ENCODE measurements around the gene REXO4. TPM values are rescaled to one million over a fixed set of nuclear protein-coding genes. Genes with fewer than 3 reads are reported as not detected.

REXO4 gene
- total and polyA plus RNA-seq, 4 donors, result 7.4 to 12.1 (median 9.1) TPM

GRCh38 chr9:133371261-133371711 is 46.5 kb downstream of the REXO4 start:
- Histone ChIP-seq H3K9ac (ENCODE audit: low read depth in 1 of 2, low read length in 2 of 2) (no peak overlapping the region), H3K4me1 (ENCODE audit: control insufficient read depth in 4 of 4, insufficient read depth in 4 of 4, low read length in 3 of 4) (peaks cover 28 to 75% (median 65%) of the 10 kb centered on the region in 4 donors), H3K27me3 (ENCODE audit: control insufficient read depth in 4 of 4, insufficient read depth in 4 of 4, low read length in 3 of 4) (no peaks in the 10 kb centered on the region), H3K9me3 (ENCODE audit: control insufficient read depth in 4 of 4, low read length in 3 of 4) (no peaks in the 10 kb centered on the region), H3K27ac (ENCODE audit: low read depth in 1 of 2, low read length in 2 of 2) (peak overlapping the region; percentile 51 to 62), H3K4me3 (ENCODE audit: low read depth in 1 of 3, low read length in 3 of 3) (no peak overlapping the region), H3K36me3 (ENCODE audit: control insufficient read depth in 4 of 4, insufficient read depth in 3 of 4, low read depth in 1 of 4, low read length in 3 of 4) (peaks cover 4 to 19% (median 11%) of the 10 kb centered on the region in 4 donors)
- TF ChIP-seq RAD21 (IDR thresholded peaks at IDR 0.05), result no peak
- no peak for TF ChIP-seq GABPA (IDR thresholded peaks at IDR 0.05 in 1 of 2, conservative IDR thresholded peaks at IDR 0.05 in 1 of 2)
- 67% methylated on average over 12 of the region's 12 CpGs for WGBS
- no peak for DNase-seq (ENCODE audit: low spot score)

GRCh38 chr9:133370685-133371084 is 47.1 kb downstream of the REXO4 start:
- H3K36me3 ChIP-seq (ENCODE audit: control insufficient read depth in 4 of 4, insufficient read depth in 3 of 4, low read depth in 1 of 4, low read length in 3 of 4), result peaks cover 4 to 25% (median 17%) of the 10 kb centered on the region in 4 donors
- TF ChIP-seq, protein P1, sequence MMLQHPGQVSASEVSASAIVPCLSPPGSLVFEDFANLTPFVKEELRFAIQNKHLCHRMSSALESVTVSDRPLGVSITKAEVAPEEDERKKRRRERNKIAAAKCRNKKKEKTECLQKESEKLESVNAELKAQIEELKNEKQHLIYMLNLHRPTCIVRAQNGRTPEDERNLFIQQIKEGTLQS (IDR thresholded peaks at IDR 0.05), result no peak
- TF ChIP-seq, protein P2, sequence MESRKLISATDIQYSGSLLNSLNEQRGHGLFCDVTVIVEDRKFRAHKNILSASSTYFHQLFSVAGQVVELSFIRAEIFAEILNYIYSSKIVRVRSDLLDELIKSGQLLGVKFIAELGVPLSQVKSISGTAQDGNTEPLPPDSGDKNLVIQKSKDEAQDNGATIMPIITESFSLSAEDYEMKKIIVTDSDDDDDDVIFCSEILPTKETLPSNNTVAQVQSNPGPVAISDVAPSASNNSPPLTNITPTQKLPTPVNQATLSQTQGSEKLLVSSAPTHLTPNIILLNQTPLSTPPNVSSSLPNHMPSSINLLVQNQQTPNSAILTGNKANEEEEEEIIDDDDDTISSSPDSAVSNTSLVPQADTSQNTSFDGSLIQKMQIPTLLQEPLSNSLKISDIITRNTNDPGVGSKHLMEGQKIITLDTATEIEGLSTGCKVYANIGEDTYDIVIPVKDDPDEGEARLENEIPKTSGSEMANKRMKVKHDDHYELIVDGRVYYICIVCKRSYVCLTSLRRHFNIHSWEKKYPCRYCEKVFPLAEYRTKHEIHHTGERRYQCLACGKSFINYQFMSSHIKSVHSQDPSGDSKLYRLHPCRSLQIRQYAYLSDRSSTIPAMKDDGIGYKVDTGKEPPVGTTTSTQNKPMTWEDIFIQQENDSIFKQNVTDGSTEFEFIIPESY (IDR thresholded peaks at IDR 0.05), result no peak
- TF ChIP-seq EGR1 (IDR thresholded peaks at IDR 0.05; ENCODE audit: low read depth in 2 of 2) (peak in 1 of 2 donors; percentile 21), YY1 (IDR thresholded peaks at IDR 0.05) (peak; percentile 61), NR2F2 (IDR thresholded peaks at IDR 0.05) (no peak), RAD21 (IDR thresholded peaks at IDR 0.05) (no peak), RXRA (IDR thresholded peaks at IDR 0.05) (peak in 1 of 2 donors; percentile 56), JUND (IDR thresholded peaks at IDR 0.05) (no peak), FOXA2 (IDR thresholded peaks at IDR 0.05) (peak; percentile 93), SP1 (IDR thresholded peaks at IDR 0.05) (peak; percentile 48), HNF4A (conservative IDR thresholded peaks at IDR 0.05) (peak in 1 of 2 donors; percentile 22), FOXA1 (IDR thresholded peaks at IDR 0.05) (peak; percentile 93), TAF1 (conservative IDR thresholded peaks at IDR 0.05) (peak; percentile 90), REST (IDR thresholded peaks at IDR 0.05) (peak; percentile 43), HNF4G (IDR thresholded peaks at IDR 0.05) (no peak), GABPA (IDR thresholded peaks at IDR 0.05 in 1 of 2, conservative IDR thresholded peaks at IDR 0.05 in 1 of 2) (peak in 1 of 2 donors; percentile 60)
- TF ChIP-seq, protein P3, sequence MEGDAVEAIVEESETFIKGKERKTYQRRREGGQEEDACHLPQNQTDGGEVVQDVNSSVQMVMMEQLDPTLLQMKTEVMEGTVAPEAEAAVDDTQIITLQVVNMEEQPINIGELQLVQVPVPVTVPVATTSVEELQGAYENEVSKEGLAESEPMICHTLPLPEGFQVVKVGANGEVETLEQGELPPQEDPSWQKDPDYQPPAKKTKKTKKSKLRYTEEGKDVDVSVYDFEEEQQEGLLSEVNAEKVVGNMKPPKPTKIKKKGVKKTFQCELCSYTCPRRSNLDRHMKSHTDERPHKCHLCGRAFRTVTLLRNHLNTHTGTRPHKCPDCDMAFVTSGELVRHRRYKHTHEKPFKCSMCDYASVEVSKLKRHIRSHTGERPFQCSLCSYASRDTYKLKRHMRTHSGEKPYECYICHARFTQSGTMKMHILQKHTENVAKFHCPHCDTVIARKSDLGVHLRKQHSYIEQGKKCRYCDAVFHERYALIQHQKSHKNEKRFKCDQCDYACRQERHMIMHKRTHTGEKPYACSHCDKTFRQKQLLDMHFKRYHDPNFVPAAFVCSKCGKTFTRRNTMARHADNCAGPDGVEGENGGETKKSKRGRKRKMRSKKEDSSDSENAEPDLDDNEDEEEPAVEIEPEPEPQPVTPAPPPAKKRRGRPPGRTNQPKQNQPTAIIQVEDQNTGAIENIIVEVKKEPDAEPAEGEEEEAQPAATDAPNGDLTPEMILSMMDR (IDR thresholded peaks at IDR 0.05; ENCODE audit: low read depth, low read length, missing input control), result no peak
- TF ChIP-seq, protein P4, sequence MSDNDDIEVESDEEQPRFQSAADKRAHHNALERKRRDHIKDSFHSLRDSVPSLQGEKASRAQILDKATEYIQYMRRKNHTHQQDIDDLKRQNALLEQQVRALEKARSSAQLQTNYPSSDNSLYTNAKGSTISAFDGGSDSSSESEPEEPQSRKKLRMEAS (IDR thresholded peaks at IDR 0.05), result no peak
- H3K4me1 ChIP-seq (ENCODE audit: control insufficient read depth in 4 of 4, insufficient read depth in 4 of 4, low read length in 3 of 4), result peaks cover 28 to 75% (median 65%) of the 10 kb centered on the region in 4 donors
- no peak overlapping the region for H3K4me3 ChIP-seq (ENCODE audit: low read depth in 1 of 3, low read length in 3 of 3)
- no peaks in the 10 kb centered on the region for H3K9me3 ChIP-seq (ENCODE audit: control insufficient read depth in 4 of 4, low read length in 3 of 4)
- DNase-seq (ENCODE audit: low spot score), result peak; percentile 57
- 28% methylated on average over 9 of the region's 9 CpGs for WGBS
- H3K9ac ChIP-seq (ENCODE audit: low read depth in 1 of 2, low read length in 2 of 2), result no peak overlapping the region
- H3K27me3 ChIP-seq (ENCODE audit: control insufficient read depth in 4 of 4, insufficient read depth in 4 of 4, low read length in 3 of 4), result no peaks in the 10 kb centered on the region
- peak overlapping the region; percentile 51 to 62 for H3K27ac ChIP-seq (ENCODE audit: low read depth in 1 of 2, low read length in 2 of 2)
